ENCODE data around the gene TUBB. TPM values are rescaled to one million over a fixed set of nuclear protein-coding genes. Genes with fewer than 3 reads are reported as not detected.

TUBB gene
- total RNA-seq, 2 experiments from 2014 or later: 1,556 to 1,579 TPM

DNA sequence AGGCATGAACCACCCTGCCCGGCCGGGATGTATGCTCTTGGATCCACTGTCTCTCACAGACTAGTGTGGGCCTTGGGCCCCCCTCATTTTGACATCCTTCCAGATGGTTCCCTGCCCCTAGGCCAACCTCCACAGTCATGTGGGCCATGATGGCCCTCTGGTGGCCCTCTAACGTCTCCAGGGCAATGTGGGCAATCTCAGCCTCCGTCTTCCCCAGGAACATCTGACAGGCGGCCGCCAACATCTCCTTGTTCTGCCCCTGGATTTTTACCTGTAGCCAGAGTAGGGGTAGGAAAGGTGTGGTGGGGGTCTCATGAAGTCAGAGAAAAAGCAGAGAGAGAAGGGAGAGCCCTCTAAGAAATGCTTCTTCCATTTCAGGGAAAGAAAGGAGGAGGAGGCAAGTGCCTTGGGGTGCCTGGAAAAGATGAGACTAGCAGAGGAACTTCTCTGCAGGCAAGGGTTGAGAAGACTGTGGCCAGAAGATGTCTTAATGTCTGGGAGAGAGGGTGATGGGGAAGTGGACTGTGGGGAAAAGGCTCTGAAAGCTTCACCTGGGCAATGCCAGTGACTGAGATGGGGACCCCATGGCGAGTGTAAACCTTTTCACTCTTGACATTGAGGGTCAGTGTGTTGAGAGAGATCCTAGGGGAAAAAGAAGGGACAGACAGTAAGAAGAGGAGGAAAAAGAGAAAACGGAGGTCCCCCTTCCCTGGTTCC lies 21.1 kb downstream of the TUBB start:
- CTCF ChIA-PET: interaction anchor here (0.7 to 25.8 kb wide), 6 partner anchors 10 to 257 kb away, joined by 3 to 704 read pairs (median 6); partner anchors contain the start of gene DHX16
- POLR2A ChIA-PET: interaction anchor here (0.6 to 10.9 kb wide), 15 partner anchors 10 to 283 kb away, joined by 3 to 212 read pairs (median 5); partner anchors contain the start of gene MDC1
- Mint-ChIP-seq H3K4me1 (ENCODE audit: low read depth) (peaks cover 71% of the 10 kb centered on the region), H3K27me3 (no peaks in the 10 kb centered on the region), H3K36me3 (ENCODE audit: low read depth) (peaks cover 78% of the 10 kb centered on the region), H3K27ac (peak overlapping the region; percentile 87), H3K4me3 (peak overlapping the region; percentile 99), H3K9me3 (peaks cover 8% of the 10 kb centered on the region)
- TF ChIP-seq, protein P1, sequence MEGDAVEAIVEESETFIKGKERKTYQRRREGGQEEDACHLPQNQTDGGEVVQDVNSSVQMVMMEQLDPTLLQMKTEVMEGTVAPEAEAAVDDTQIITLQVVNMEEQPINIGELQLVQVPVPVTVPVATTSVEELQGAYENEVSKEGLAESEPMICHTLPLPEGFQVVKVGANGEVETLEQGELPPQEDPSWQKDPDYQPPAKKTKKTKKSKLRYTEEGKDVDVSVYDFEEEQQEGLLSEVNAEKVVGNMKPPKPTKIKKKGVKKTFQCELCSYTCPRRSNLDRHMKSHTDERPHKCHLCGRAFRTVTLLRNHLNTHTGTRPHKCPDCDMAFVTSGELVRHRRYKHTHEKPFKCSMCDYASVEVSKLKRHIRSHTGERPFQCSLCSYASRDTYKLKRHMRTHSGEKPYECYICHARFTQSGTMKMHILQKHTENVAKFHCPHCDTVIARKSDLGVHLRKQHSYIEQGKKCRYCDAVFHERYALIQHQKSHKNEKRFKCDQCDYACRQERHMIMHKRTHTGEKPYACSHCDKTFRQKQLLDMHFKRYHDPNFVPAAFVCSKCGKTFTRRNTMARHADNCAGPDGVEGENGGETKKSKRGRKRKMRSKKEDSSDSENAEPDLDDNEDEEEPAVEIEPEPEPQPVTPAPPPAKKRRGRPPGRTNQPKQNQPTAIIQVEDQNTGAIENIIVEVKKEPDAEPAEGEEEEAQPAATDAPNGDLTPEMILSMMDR (IDR thresholded peaks at IDR 0.05): peak; percentile 7
- DNase-seq: peak; percentile 35
- no peak for ATAC-seq
- intact Hi-C loops (cut with micrococcal nuclease): loop anchor here (5.0 kb wide), 1 partner anchor 46 kb away; no protein-coding TSS in a partner anchor

DNA sequence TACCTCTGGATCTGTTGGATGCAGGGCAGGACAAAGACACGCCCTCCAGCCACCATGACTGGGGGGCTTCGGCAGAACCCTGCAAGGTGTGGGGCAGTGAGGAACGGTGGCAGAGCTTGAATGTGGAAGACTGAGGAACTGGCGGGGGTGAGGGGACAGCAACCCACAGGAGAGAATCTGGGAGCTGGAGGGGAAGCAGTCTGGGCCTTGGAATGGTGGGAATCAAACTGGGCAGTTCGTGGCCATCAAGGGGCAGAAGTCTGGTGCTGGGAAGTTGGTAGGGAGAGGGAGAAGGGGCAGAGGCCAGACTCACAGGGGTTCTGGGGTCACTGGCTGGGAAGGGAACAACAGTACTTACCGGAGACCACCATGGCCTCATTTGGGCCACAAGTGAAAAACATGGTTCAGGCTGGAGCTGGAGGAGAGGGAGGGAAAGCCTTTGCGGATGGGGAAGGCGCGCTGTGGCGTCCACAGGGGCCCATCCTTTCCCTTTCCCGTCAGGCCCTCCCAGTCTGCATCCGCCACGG lies 21.7 kb downstream of the TUBB start:
- H3K27me3 Mint-ChIP-seq: no peaks in the 10 kb centered on the region
- peaks cover 74% of the 10 kb centered on the region for H3K36me3 Mint-ChIP-seq (ENCODE audit: low read depth)
- CTCF ChIA-PET: interaction anchor here (0.7 to 25.8 kb wide), 7 partner anchors 11 to 258 kb away, joined by 3 to 704 read pairs (median 3); partner anchors contain the start of gene DHX16
- peak overlapping the region; percentile 99 for H3K4me3 Mint-ChIP-seq
- TF ChIP-seq, protein P1 (IDR thresholded peaks at IDR 0.05): no peak
- POLR2A ChIA-PET: interaction anchor here (0.6 to 10.9 kb wide), 13 partner anchors 11 to 283 kb away, joined by 3 to 212 read pairs (median 4); no protein-coding TSS in a partner anchor
- H3K4me1 Mint-ChIP-seq (ENCODE audit: low read depth): peaks cover 70% of the 10 kb centered on the region
- intact Hi-C loops (cut with micrococcal nuclease): loop anchor here (5.0 kb wide), 1 partner anchor 45 kb away; no protein-coding TSS in a partner anchor
- H3K9me3 Mint-ChIP-seq: peaks cover 7% of the 10 kb centered on the region
- ATAC-seq: peak; percentile 1
- H3K27ac Mint-ChIP-seq: peak overlapping the region; percentile 87
- DNase-seq: peak; percentile 34

DNA sequence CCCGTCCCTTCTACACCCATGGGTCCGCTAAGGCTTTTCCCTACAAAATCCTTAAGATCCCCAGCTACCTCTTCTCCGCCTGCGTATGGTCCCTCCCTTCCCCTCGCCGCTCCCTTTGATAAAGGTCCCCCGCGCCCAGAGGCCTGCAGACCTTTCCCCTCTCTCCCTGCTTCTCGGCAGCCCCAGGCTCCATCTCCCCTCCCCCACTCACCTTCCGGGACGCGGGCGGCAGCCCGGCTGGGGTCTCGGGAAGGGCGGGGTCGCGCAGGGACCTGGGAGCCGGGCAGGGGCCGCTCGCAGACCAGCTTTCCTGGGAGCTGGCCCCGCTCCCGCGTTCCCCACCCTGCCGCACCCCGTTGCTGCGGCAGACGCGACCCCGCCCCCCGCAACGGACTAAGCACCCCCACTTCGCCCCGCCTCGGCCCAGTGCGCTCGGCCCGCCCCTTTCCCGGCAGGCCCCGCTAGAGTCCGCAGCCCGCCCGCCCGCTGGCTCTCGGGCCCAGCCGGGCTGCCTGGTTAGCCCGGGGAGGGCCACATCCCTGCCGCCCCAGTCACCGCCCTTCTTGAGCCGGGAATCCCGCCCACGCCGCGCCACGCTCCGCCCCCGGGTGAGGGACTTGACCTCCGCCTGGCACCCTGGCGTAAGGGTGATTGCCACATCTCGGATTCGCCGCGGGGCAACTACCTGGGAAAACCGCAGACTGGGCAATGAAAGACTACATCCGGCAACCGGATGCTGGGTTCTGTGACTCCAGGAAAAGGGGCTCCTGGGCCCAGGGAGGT lies 22.4 kb downstream of the TUBB start, which contains the start of gene FLOT1:
TSS of gene FLOT1 (minus strand) at position 372 of the 783 bp plus-strand sequence. CDS start 498 bp downstream, outside the sequence.
- Mint-ChIP-seq H3K4me1 (ENCODE audit: low read depth) (peaks cover 67% of the 10 kb centered on the region), H3K36me3 (ENCODE audit: low read depth) (peaks cover 67% of the 10 kb centered on the region)

More for the DNA sequence above, 22.4 kb downstream of the TUBB start, which contains the start of gene FLOT1:
- CTCF ChIA-PET: interaction anchor here (0.7 to 25.8 kb wide), 7 partner anchors 11 to 136 kb away, joined by 3 to 704 read pairs (median 3); partner anchors contain the start of gene DHX16
- peak within 1 kb of the TSS; percentile 99 for H3K4me3 Mint-ChIP-seq
- peak; percentile 77 for ATAC-seq
- POLR2A ChIA-PET: interaction anchor here (0.7 to 10.9 kb wide), 20 partner anchors 9 to 133 kb away, joined by 3 to 212 read pairs (median 6); partner anchors contain the start of gene TUBB
- H3K9me3 Mint-ChIP-seq: peaks cover 3% of the 10 kb centered on the region
- H3K27ac Mint-ChIP-seq: peak within 1 kb of the TSS; percentile 94
- H3K27me3 Mint-ChIP-seq: no peaks in the 10 kb centered on the region
- DNase-seq: peak; percentile 99
- intact Hi-C loops (cut with micrococcal nuclease): loop anchor here (5.0 kb wide), 1 partner anchor 45 kb away; no protein-coding TSS in a partner anchor
- TF ChIP-seq, protein P1 (IDR thresholded peaks at IDR 0.05): no peak

Data from activated CD8-positive, alpha-beta T cell treated with anti-CD3 and anti-CD28 coated beads for 36 hours (primary cell).